Measurements from ENCODE around the gene ARHGEF6.
"Not testable (repeated sequence)": the region's sequence is repeated elsewhere in the genome, so short reads cannot be mapped to it uniquely, and the experiment has no call there.

The ARHGEF6 gene

GRCh38 chrX:136780241-136780640 lies 491 bp downstream of the ARHGEF6 start:
- no peak for DNase-seq

- DNase-seq = no peak
Measured at GRCh38 chrX:136779346-136779781, 1.4 kb downstream of the ARHGEF6 start.

DNA sequence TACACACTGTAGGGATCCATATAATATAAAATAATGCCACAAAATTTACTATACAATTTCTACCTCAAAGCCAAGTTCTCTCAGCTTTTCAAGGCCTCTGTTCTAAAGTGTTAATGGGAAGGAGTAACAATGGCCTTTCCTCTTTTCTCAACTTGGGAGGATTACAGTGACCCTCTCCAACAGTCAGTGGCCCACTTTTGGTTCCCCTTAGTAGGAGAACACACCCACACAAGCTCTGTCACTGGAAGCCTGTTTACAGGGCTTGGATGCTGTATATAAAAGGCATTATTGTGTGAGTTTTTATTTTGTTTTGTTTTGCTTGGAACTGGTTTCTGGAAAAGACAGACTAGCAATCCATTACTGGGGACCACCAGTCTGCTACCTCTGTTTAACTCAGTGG lies 1.8 kb downstream of the ARHGEF6 start:
- no peak for DNase-seq

- DNase-seq = no peak
Measured at GRCh38 chrX:136778020-136778419, 2.7 kb downstream of the ARHGEF6 start.

- DNase-seq = no peak
Measured at GRCh38 chrX:136773648-136774047, 7.1 kb downstream of the ARHGEF6 start.

DNA sequence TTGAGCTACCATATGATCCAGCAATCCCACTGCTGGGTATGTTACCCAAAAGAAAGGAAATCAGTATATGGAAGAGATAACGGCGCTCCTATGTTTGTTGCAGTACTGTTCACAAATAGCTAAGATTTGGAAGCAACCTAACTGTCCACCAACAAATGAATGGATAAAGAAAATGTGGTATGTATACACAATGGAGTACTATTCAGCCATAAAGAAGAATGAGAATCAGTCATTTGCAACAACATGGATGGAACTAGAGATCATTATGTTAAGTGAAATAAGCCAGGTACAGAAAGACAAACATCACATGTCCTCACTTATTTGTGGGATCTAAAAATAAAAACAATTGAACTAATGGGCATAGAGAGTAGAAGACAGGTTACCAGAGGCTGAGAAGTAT lies 8.9 kb downstream of the ARHGEF6 start:
- DNase-seq = not testable (repeated sequence)

DNA sequence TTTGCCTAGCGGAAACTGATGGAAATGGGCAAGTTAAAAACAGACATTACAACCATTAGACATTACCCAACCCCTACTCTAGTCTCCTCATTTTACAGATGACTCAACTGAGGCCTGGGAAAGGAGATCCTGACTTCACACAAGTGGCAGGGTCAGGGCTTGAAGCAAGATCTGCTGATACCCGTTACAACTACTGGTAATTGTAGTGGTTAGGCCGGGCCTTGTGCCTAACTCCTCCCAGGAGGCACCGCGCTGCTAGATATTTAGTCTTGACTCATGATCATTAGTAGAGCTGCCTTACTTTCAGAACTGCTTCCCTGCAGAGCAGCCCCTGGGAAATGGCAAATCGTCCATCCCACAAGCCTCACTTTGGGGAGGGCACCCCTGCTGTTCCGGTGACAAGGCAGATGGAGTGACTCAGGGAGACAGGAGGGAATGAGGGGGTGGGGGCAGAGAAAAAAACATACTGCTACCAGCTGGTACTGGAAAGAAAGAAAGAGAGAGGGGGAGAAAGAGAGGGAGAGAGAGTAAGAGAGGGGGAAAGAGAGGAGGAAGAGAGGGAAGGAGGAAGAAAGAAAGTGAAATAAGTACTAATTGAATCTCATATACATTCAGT lies 12.2 kb downstream of the ARHGEF6 start:
- peak; percentile 30 for DNase-seq

GRCh38 chrX:136767104-136767941 lies 13.4 kb downstream of the ARHGEF6 start:
- peak; percentile 55 for DNase-seq

- no peak for DNase-seq
Measured at GRCh38 chrX:136766785-136767103, 14.0 kb downstream of the ARHGEF6 start.

GRCh38 chrX:136765821-136766356 lies 14.8 kb downstream of the ARHGEF6 start:
- DNase-seq = no peak

DNA sequence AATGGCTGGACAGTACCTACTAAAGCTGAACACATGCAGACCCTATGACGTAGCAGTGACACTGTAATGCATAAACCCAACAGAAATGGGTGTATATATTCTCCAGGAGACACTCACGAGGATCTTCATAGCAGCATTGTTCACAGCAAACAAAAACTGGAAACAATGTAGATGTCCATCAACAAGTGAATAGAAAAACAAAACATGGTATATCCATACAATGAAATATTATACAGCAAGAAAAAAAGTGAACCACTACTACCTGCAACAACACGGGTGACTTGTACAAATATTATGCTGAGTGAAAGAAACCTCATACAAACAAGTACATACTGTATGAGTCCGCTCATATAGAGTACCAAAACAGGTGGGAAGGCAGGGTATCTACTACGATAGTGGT lies 16.5 kb downstream of the ARHGEF6 start:
- no peak for DNase-seq

DNA sequence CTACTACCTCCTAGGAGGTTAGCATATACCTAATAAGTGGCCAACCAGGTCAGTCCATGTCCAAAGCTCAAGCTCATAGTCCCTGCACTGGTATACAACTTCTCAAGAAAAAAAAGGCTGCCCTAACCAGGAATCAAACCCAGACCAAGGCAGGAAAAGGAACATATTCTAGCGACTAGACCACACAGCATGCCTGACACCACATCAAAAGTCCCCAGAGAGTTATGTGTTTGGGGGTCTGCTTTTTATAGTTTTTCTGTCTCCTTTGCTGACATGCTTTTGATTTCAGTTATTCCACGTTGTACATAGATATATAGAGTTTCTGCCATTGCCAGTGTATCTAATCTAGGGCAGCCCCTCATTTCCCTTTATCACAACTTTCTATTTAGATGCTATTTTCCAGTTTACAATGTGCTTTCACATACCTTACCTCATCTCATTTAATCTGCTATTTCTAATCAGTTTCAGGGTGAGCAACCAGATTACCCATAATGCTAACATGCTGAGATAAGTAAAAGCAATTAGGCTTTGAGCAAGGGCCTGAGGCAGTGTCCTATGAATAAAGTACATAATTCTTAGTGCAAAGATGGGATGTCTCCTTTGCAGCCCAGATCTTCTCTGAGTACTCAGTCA lies 17.8 kb downstream of the ARHGEF6 start:
- DNase-seq = no peak

DNA sequence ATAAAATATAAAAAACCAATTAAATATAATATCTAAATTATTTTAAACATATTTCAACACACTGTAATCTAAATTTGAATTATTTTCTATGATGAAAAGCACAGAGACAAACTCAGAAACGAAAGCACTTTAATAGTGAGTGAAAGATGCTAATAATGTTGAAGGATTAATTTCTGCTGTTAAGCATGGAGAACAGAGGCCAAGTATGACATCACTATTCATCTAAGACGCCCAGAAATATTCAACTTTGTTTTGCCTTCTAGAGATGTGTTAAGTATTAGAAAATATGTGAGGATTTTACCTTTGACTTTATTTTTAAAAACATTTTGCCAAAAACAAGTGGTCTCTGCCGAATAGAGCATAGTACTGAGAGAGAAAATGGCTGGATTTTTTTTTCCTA lies 19.3 kb downstream of the ARHGEF6 start:
- DNase-seq = no peak

GRCh38 chrX:136759968-136760367 lies 20.8 kb downstream of the ARHGEF6 start:
- peak; percentile 5 for DNase-seq

GRCh38 chrX:136755411-136755810 lies 25.3 kb downstream of the ARHGEF6 start:
- DNase-seq = no peak

- DNase-seq = peak; percentile 19
Measured at GRCh38 chrX:136754651-136755050, 26.1 kb downstream of the ARHGEF6 start.

GRCh38 chrX:136752796-136753195 lies 27.9 kb downstream of the ARHGEF6 start:
- DNase-seq = no peak

DNA sequence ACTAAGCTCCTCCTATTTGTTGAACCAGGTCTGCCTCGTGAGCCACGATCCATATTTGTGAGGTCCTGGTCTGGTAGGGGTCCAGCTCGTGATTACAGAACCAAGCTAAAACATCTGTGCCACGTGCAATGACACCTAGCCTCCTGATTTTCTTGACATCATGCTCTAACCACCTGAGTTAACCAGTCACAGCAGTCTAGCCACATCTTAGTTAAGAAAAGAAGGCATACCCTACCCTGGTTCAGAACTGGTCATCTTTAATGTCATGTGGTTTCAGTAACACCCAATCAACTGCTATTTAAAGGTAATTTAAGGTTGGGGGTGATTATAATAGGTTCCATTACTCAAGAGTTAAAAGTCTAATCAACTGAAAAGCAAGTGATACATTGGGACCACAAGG lies 28.4 kb downstream of the ARHGEF6 start:
- DNase-seq = no peak

- DNase-seq = no peak
Measured at GRCh38 chrX:136750364-136750763, 30.4 kb downstream of the ARHGEF6 start.

- peak; percentile 17 for DNase-seq
Measured at GRCh38 chrX:136747003-136747986, 33.4 kb downstream of the ARHGEF6 start.

DNA sequence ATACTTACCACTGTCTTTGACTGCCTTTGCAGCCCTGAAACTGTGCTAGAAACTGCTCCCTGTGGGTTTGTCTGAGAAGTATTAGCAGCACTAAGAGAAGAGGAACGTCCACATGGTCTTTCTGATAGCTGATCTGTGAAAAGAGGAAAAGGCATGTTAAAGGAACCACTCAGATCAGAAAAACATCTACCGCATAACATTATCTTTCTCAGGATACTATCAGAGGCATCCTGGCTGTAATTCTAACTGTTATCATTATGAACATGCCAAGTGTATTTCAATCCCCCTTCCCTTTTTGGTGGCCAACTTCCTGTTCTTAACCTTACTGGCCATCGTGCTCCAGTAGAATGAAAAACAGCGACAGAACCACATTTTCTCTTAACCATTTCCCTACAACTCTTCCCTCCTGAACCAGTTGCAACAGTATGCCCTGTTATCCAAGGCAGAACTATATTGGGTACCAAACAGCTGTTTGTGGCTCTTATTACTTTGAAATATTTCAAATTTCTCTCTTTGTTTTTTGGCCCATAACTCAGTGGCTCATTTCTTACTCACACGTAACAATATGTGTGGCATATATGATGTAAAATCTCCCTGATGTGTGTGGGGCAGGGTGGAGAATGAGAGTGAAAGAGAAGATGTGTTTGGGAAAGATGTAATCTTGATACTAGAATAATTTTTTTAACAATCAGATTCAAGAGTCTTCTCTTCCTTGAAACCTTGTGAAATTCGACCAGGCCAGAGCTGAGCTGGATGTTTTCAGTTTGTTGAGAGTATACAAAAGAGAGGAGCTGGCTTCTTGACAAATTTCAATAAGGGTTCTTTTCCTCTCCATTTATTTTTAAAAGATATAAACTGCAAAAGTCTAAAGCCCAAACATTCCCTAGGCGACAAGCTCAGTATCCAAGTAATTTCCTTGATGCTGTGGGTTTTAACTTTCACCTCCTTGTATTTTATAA lies 35.2 kb downstream of the ARHGEF6 start:
- DNase-seq = no peak

Measured in CD4-positive, alpha-beta T cell treated with Interferon gamma for 1 hour (primary cell).